ENCODE results near the gene SPEM1. TPM values are rescaled to one million over a fixed set of nuclear protein-coding genes. Genes with fewer than 3 reads are reported as not detected.
A peak's percentile ranks its signal among the peaks of the same experiment; 100 is the strongest.

The SPEM1 gene
- total RNA-seq, 4 donors from 2014 or later, result not detected

DNA sequence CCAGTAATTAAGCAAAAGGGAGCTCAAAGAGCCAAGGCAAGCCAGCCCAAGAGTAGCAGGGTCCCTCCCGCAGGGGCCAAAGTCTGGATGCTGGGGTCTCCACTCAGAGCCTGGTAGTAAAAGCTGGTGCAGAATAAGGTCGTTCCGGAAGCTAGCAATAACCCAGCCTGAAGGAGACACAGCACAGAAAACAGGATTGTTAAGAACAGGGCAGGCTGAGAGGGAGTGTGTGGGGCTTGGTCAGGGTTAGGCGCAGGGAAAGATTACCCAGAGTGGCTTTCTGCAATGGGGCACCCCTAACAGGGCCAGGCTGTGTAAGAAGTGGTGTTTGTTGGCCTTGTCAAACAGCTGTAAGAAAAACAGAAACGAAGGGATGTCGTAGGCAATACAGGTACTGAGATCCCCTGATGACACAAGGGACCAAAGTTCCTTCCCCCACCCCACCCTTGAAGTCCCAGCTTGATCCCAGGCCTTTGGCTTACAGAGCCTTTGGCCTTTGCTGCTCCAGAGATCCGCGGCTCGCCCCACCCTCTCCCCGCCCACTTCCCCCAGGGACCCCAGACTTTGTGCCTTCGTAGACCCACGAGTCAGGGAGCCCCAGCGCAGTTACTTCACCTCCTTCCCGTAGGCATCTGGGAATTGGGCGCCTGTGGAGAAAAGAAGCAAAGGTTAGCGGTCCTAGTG lies 16.9 kb upstream of the SPEM1 start:
- Histone ChIP-seq H3K9me3 (no peaks in the 10 kb centered on the region), H3K27me3 (no peaks in the 10 kb centered on the region), H3K4me3 (peak overlapping the region; percentile 71), H3K36me3 (no peaks in the 10 kb centered on the region), H3K27ac (peak overlapping the region; percentile 89), H3K4me1 (peaks cover 37% of the 10 kb centered on the region)
- 27% methylated on average over 6 of the region's 16 CpGs for WGBS
- no peak for TF ChIP-seq POLR2A (IDR thresholded peaks at IDR 0.05)
- TF ChIP-seq, protein P1, sequence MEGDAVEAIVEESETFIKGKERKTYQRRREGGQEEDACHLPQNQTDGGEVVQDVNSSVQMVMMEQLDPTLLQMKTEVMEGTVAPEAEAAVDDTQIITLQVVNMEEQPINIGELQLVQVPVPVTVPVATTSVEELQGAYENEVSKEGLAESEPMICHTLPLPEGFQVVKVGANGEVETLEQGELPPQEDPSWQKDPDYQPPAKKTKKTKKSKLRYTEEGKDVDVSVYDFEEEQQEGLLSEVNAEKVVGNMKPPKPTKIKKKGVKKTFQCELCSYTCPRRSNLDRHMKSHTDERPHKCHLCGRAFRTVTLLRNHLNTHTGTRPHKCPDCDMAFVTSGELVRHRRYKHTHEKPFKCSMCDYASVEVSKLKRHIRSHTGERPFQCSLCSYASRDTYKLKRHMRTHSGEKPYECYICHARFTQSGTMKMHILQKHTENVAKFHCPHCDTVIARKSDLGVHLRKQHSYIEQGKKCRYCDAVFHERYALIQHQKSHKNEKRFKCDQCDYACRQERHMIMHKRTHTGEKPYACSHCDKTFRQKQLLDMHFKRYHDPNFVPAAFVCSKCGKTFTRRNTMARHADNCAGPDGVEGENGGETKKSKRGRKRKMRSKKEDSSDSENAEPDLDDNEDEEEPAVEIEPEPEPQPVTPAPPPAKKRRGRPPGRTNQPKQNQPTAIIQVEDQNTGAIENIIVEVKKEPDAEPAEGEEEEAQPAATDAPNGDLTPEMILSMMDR (IDR thresholded peaks at IDR 0.05), result no peak
- no peak for TF ChIP-seq EP300 (IDR thresholded peaks at IDR 0.05)
- no peak for TF ChIP-seq POLR2AphosphoS5 (IDR thresholded peaks at IDR 0.05)
- peak; percentile 84 to 87 for DNase-seq (ENCODE audit: low spot score in 2 of 2)

DNA sequence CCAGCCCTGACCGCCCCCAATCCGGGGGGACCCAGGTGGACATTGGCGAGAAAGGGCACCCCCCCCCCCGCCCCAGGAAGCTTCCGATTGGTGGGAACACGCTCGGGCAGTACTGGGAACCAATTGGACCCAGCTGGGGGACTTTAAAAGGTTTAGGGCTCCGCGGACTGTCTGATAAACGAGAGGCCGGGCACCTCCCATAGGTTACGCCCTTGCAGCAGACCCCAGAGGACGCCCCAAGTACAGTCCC lies 16.5 kb upstream of the SPEM1 start:
- Histone ChIP-seq H3K9me3 (no peaks in the 10 kb centered on the region), H3K4me3 (peak overlapping the region; percentile 71), H3K36me3 (peaks cover 2% of the 10 kb centered on the region), H3K27ac (peak overlapping the region; percentile 89), H3K4me1 (peaks cover 37% of the 10 kb centered on the region), H3K27me3 (no peaks in the 10 kb centered on the region)
- no peak for DNase-seq (ENCODE audit: low spot score in 2 of 2)
- TF ChIP-seq, protein P1 (IDR thresholded peaks at IDR 0.05), result no peak
- TF ChIP-seq POLR2AphosphoS5 (IDR thresholded peaks at IDR 0.05) (no peak), POLR2A (IDR thresholded peaks at IDR 0.05) (no peak), EP300 (IDR thresholded peaks at IDR 0.05) (no peak)
- 0% methylated on average over 1 of the region's 13 CpGs for WGBS

DNA sequence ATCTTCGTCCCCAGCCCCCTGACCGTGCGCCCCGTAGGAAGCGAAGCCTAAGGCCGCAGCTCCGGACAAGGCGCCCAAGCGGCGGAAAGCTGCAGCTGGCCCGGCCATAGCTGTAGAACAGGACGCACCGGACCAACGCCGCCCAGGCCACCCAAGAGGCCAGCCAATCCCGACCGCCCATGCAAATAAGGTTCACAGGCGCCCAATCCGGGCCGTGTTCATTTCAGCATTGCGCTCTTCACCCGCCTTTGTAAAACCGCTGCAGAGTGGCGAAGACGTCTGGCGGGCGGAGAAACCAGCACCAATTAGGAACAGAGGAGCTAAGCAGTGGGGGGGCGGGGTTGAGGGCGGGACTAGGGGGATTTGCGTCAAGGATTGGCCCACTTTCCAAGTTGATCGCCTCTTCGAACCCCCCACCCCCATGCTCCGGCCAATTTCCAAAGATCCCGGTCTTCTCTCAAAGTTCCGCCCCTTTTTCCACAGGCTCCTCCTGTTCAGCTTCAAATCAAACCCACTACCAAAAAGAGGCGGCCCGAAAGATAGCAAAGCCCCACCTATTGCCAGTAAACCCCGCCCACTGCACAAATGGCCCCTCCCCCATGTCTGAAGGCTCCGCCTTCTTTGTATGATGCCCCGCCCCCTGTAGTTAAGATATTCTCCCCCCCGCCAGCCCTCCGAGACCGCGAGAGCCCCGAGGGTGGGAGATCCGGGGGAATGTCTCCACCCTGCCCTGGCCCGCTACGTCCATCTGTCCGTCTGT lies 16.0 kb upstream of the SPEM1 start, which contains the start of gene TMEM256:
TSS of gene TMEM256 (minus strand) at position 121 of the 760 bp plus-strand sequence. CDS start at position 108, 13 bp downstream.
- peaks cover 7% of the 10 kb centered on the region for H3K36me3 ChIP-seq
- TF ChIP-seq EP300 (IDR thresholded peaks at IDR 0.05) (no peak), POLR2A (IDR thresholded peaks at IDR 0.05) (peak in 1 of 2 donors; percentile 73), POLR2AphosphoS5 (IDR thresholded peaks at IDR 0.05) (peak in 2 of 3 donors; percentile 37 to 89)
- TF ChIP-seq, protein P1 (IDR thresholded peaks at IDR 0.05), result no peak
- under 1% methylated on average over 34 of the region's 49 CpGs for WGBS
- no peaks in the 10 kb centered on the region for H3K9me3 ChIP-seq
- no peaks in the 10 kb centered on the region for H3K27me3 ChIP-seq
- peaks cover 37% of the 10 kb centered on the region for H3K4me1 ChIP-seq
- peak within 1 kb of the TSS; percentile 71 for H3K4me3 ChIP-seq
- DNase-seq (ENCODE audit: low spot score in 2 of 2), result peak; percentile 99 to 100
- peak within 1 kb of the TSS; percentile 89 for H3K27ac ChIP-seq

DNA sequence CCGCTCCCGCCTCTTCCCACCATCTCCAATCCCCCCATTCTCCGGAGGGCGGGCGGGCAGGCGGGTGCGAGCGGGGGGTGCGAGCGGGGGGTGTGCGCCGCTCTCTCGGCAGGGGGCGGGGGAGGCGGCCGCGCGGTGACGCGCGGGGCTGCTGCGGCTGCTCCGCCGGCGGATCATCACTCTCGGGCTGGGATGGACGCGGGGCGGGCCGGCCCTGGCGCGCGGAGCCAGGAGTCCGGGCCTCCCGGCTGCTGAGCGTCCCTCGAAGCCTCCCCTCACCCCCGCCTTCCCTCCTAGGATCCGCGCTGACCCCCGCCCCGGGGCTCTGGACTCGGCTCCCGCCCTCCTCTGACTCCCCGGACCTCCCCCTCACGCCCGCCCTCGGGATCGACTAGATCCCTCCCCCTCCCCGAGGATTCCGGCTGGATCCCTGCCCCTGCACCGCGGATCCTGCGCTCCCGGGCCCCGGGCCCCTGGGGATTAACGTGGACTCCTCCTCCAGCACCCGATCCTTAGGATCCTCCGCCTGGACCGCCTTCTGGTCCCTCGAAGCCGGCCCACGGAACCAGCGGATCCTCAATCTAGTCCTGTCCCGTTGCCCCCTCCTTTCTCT lies 15.3 kb upstream of the SPEM1 start:
- Histone ChIP-seq H3K4me3 (peak overlapping the region; percentile 71), H3K27me3 (no peaks in the 10 kb centered on the region), H3K27ac (peak overlapping the region; percentile 89), H3K4me1 (peaks cover 37% of the 10 kb centered on the region), H3K36me3 (peaks cover 12% of the 10 kb centered on the region), H3K9me3 (no peaks in the 10 kb centered on the region)
- WGBS, result 2% methylated on average over 10 of the region's 65 CpGs
- peak; percentile 90 to 91 for DNase-seq (ENCODE audit: low spot score in 2 of 2)
- no peak for TF ChIP-seq POLR2AphosphoS5 (IDR thresholded peaks at IDR 0.05)
- peak in 1 of 2 donors; percentile 55 for TF ChIP-seq POLR2A (IDR thresholded peaks at IDR 0.05)
- TF ChIP-seq EP300 (IDR thresholded peaks at IDR 0.05), result no peak
- TF ChIP-seq, protein P1 (IDR thresholded peaks at IDR 0.05), result peak in 1 of 2 donors; percentile 27
